CD4-positive, alpha-beta memory T cell (primary cell): ENCODE results near the gene SLC2A1. TPM values are rescaled to one million over a fixed set of nuclear protein-coding genes. Genes with fewer than 3 reads are reported as not detected.

ENCODE experiments used
- CTCF ChIA-PET: fragments of 350-600 bp; sonication (Branson Sonifier 250); formaldehyde crosslinking; loops from one replicate; lab custom pipeline; 2021; ENCODE audit warnings: inconsistent platforms; ENCODE audit not compliant: partially characterized antibody; lab: Charles Lee
- POLR2A ChIA-PET: fragments of 350-600 bp; sonication (Branson Sonifier 250); formaldehyde crosslinking; loops from one replicate; lab custom pipeline; 2021; ENCODE audit not compliant: partially characterized antibody; lab: Charles Lee
- DNase-seq, 5 donors: peaks; one replicate each; pipeline versions ENCODE4 v3.0.0 to v3.0.0-alpha.2; 2020 to 2022; ENCODE audit warnings: mixed read lengths in 1 of 5
- H3K27ac ChIP-seq: one replicate; pipeline ENCODE4 v1.7.0; 2013; ENCODE audit warnings: low read depth, low read length
- H3K27me3 ChIP-seq: 2 replicates; pipeline ENCODE4 v1.7.0; 2013; ENCODE audit warnings: mild to moderate bottlenecking, low read length, moderate library complexity; ENCODE audit not compliant: insufficient read depth
- H3K36me3 ChIP-seq: 2 replicates; pipeline ENCODE4 v1.7.0; 2013; ENCODE audit warnings: mild to moderate bottlenecking, low read length, moderate library complexity; ENCODE audit not compliant: insufficient read depth
- H3K4me1 ChIP-seq: 2 replicates; pipeline ENCODE4 v1.7.0; 2013; ENCODE audit warnings: mild to moderate bottlenecking, low read length, moderate library complexity; ENCODE audit not compliant: insufficient read depth
- H3K4me3 ChIP-seq, 2 donors: one replicate each; pipeline ENCODE4 v1.7.0; 2013; ENCODE audit warnings: low read length in 2 of 2, mild to moderate bottlenecking in 1 of 2
- H3K9me3 ChIP-seq, 2 donors: one replicate each; pipeline ENCODE4 v1.7.0; 2013; ENCODE audit warnings: low read length in 2 of 2, control low read depth in 1 of 2; ENCODE audit not compliant: control insufficient read depth in 1 of 2
- H3K27ac Mint-ChIP-seq, 7 donors: one replicate each; pipeline ENCODE4 v1.8.0; 2020 to 2021; ENCODE audit warnings: mixed read lengths in 7 of 7, mild to moderate bottlenecking in 6 of 7, inconsistent platforms in 3 of 7, moderate library complexity in 3 of 7
- H3K27me3 Mint-ChIP-seq, 2 donors: one replicate each; pipeline ENCODE4 v1.8.0; 2020 to 2021; ENCODE audit warnings: mixed read lengths in 2 of 2
- H3K36me3 Mint-ChIP-seq, 2 donors: one replicate each; pipeline ENCODE4 v1.8.0; 2020 to 2021; ENCODE audit warnings: mixed read lengths in 2 of 2, inconsistent platforms in 1 of 2, mild to moderate bottlenecking in 1 of 2
- H3K4me1 Mint-ChIP-seq, 4 donors: one replicate each; pipeline ENCODE4 v1.8.0; 2020 to 2021; ENCODE audit warnings: mixed read lengths in 4 of 4, mild to moderate bottlenecking in 1 of 4
- H3K4me3 Mint-ChIP-seq, 8 donors: one replicate each; pipeline ENCODE4 v1.8.0; 2020 to 2021; ENCODE audit warnings: mixed read lengths in 8 of 8, mild to moderate bottlenecking in 7 of 8, moderate library complexity in 6 of 8, inconsistent platforms in 3 of 8
- H3K9me3 Mint-ChIP-seq, 8 donors: one replicate each; pipeline ENCODE4 v1.8.0; 2020 to 2021; ENCODE audit warnings: mixed read lengths in 8 of 8, mild to moderate bottlenecking in 5 of 8, inconsistent platforms in 3 of 8, moderate library complexity in 1 of 8
- intact Hi-C: fragments of 100-400 bp; cut with micrococcal nuclease; formaldehyde crosslinking; loops from one replicate; pipeline ENCODE4 v1.15.1; 2023
- polyA plus RNA-seq, 2 donors: library from polyadenylated mRNA; unstranded; fragments of 300-500 nt; fragmentation: Illumina TruSeq; gene quantifications; one replicate each; pipeline ENCODE4 v1.2.3, GENCODE V29; 2021
- total RNA-seq, 2 experiments: library from RNA; stranded (reverse); gene quantifications; one replicate each; pipeline ENCODE4 v1.2.3, GENCODE V29; 2021

The SLC2A1 gene
- total and polyA plus RNA-seq, 4 experiments from 2014 or later: 22.7 to 58.4 (median 43.7) TPM

DNA sequence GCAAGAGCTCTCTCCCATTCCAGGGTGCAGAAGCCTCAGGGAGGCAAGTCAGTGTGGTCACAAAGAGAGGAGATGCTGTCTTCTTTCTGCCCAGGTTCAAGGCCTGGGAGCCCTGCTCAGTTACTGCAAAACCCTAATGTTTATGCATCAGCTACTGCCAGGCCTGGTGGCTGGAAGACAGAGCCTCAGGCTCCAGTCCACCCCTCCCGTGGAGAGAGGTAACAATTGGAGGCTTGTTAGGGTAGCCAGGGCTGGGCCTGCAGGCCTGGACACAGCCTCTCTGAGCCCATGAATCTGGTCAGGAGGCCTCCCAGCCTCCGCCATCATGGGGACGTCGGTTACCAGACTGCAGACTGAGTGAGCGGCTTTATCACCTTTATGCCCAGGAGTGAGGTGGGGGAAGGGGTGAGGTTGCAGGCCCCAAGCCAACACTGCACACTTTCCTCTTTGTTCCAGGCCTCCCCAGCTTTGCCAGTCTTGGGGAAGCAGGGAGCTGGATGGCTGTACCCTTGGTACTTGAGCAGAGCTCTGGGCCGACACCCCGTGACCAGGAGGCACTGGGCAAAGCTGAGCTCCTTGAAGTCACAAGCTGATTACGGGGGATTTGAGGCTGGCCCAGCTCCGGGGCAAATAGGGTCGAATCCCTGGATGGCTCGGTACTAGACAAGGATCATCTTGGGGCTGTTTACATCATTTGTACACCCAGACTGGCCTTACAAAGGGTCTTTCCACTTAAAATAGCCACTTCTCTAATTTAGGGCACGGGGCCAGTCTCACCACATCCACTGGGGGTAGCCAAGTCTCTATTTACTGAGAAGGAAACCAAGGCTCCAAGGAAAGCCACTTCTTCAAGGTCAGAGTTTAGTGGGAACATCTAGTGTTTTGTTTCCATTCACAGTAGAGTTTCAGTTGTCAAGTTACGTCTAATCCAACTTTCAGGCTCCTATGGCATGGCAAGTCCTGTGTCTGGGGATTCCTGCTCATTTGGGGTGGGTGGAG, 5.2 kb downstream of the SLC2A1 start:
- H3K4me3 Mint-ChIP-seq: peak overlapping the region in 7 of 8 donors; percentile 17 to 72 (median 57)
- no peak for DNase-seq

DNA sequence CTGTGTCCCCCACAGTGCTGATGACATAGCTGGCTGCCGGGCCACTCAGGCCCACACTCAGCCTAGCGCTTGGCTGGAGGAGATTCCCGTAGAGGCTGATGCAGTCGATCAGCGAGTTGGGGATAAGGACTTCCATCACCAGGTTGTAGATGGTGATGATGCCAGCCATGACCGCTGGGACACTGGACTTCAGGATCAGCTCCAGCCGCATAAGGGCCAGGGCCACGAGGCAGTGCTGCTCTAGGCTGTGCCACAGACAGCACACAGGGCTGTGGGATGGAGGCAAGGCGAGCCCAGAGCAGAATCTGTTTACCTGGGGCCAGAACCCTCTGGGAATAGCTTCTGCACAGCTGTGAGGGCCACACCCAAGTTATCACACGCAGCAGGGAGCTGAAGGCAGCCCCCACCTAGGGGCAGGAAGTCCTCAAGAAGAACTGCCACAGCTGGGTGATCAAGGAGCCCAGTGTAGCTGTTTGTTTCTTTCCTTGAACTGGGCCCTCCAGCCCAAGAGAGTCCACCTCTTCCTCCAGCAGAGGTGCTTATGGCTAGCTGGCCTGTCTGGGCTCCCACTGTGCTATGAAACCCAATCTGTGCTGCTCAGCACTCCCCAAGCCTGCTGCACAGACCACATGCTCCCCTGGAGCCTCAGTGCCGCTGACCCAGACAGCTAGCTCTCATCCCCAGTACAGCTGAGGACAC, 6.2 kb downstream of the SLC2A1 start:
- Histone ChIP-seq H3K4me1 (peaks cover 93% of the 10 kb centered on the region), H3K27me3 (no peaks in the 10 kb centered on the region), H3K27ac (peak overlapping the region; percentile 50), H3K36me3 (peaks cover 5% of the 10 kb centered on the region), H3K4me3 (peak overlapping the region; percentile 1 to 38), H3K9me3 (no peaks in the 10 kb centered on the region)
- Mint-ChIP-seq H3K27me3 (no peaks in the 10 kb centered on the region), H3K27ac (peak overlapping the region; percentile 52 to 97 (median 70)), H3K4me1 (peaks cover 60 to 94% (median 83%) of the 10 kb centered on the region in 4 donors), H3K9me3 (no peaks in the 10 kb centered on the region), H3K4me3 (peak overlapping the region; percentile 36 to 72 (median 62)), H3K36me3 (peaks cover 13 to 22% of the 10 kb centered on the region in 2 donors)
- DNase-seq: peak in 3 of 5 donors; percentile 32 to 47 (median 37)
- intact Hi-C loops: no loop called here
- POLR2A ChIA-PET: interaction anchor here (0.8 to 23.8 kb wide), 9 partner anchors 10 to 121 kb away, joined by 3 to 555 read pairs (median 5); no protein-coding TSS in a partner anchor
- CTCF ChIA-PET: interaction anchor here (0.6 to 5.9 kb wide), 14 partner anchors 9 to 121 kb away, joined by 3 to 42 read pairs (median 4); no protein-coding TSS in a partner anchor

More for the DNA sequence above, 5.2 kb downstream of the SLC2A1 start:
- peak overlapping the region; percentile 50 for H3K27ac ChIP-seq
- POLR2A ChIA-PET: interaction anchor here (0.5 to 23.8 kb wide), 6 partner anchors 12 to 120 kb away, joined by 3 to 555 read pairs (median 6); no protein-coding TSS in a partner anchor
- Mint-ChIP-seq H3K4me1 (peaks cover 57 to 88% (median 74%) of the 10 kb centered on the region in 4 donors), H3K27ac (peak overlapping the region; percentile 51 to 97 (median 68)), H3K36me3 (peaks cover 13 to 20% of the 10 kb centered on the region in 2 donors), H3K9me3 (no peaks in the 10 kb centered on the region), H3K27me3 (no peaks in the 10 kb centered on the region)
- peak overlapping the region in 1 of 2 donors; percentile 38 for H3K4me3 ChIP-seq
- no peaks in the 10 kb centered on the region for H3K9me3 ChIP-seq
- H3K36me3 ChIP-seq: peaks cover 5% of the 10 kb centered on the region
- peaks cover 84% of the 10 kb centered on the region for H3K4me1 ChIP-seq
- CTCF ChIA-PET: interaction anchor here (0.6 to 5.9 kb wide), 12 partner anchors 10 to 120 kb away, joined by 3 to 42 read pairs (median 4); no protein-coding TSS in a partner anchor
- intact Hi-C loops: no loop called here
- H3K27me3 ChIP-seq: no peaks in the 10 kb centered on the region

DNA sequence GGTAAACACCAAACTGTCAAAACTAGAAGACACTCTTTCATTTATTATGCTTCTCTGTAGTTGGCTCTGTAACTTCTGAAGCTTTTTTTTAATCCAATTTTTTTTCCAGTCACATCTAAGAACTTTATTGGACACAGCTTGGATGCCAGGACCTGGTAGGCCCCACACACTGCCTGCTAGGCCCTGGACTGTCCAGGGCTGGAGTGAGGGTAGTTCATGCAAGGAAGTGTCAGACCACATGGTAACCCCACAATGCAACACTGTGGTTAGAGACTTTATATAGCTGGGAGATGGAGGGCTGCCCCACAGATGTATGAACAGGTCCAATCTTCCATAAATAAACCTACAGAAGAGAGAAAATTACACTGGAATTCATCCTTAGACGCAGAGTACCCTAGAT, 7.1 kb downstream of the SLC2A1 start:
- Histone ChIP-seq H3K4me1 (peaks cover 93% of the 10 kb centered on the region), H3K9me3 (no peaks in the 10 kb centered on the region), H3K27ac (peak overlapping the region; percentile 34), H3K36me3 (peaks cover 5% of the 10 kb centered on the region), H3K4me3 (no peak overlapping the region), H3K27me3 (no peaks in the 10 kb centered on the region)
- POLR2A ChIA-PET: interaction anchor here (1.2 to 23.8 kb wide), 5 partner anchors 0 to 122 kb away, joined by 5 to 555 read pairs (median 46); partner anchors contain the start of gene SLC2A1
- Mint-ChIP-seq H3K4me3 (peak overlapping the region; percentile 39 to 72 (median 64)), H3K4me1 (peaks cover 63 to 94% (median 83%) of the 10 kb centered on the region in 4 donors), H3K27ac (peak overlapping the region; percentile 54 to 97 (median 70)), H3K27me3 (no peaks in the 10 kb centered on the region), H3K9me3 (no peaks in the 10 kb centered on the region), H3K36me3 (peaks cover 13 to 15% of the 10 kb centered on the region in 2 donors)
- intact Hi-C loops: no loop called here
- DNase-seq: no peak
- CTCF ChIA-PET: interaction anchor here (0.7 to 5.9 kb wide), 5 partner anchors 10 to 122 kb away, joined by 3 to 42 read pairs (median 4); no protein-coding TSS in a partner anchor

- no peak for DNase-seq
- ChIA-PET POLR2A (interaction anchor here (1.2 to 23.8 kb wide), 4 partner anchors 2 to 123 kb away, joined by 4 to 555 read pairs (median 280); partner anchors contain the start of gene SLC2A1), CTCF (interaction anchor here (0.9 to 1.1 kb wide), 4 partner anchors 14 to 124 kb away, joined by 3 to 5 read pairs (median 3); no protein-coding TSS in a partner anchor)
- no peak overlapping the region for H3K4me3 ChIP-seq
- Mint-ChIP-seq H3K9me3 (no peaks in the 10 kb centered on the region), H3K36me3 (peaks cover 13 to 18% of the 10 kb centered on the region in 2 donors), H3K27ac (peak overlapping the region in 6 of 7 donors; percentile 3 to 83 (median 67)), H3K4me1 (peaks cover 66 to 98% (median 86%) of the 10 kb centered on the region in 4 donors), H3K4me3 (peak overlapping the region in 7 of 8 donors; percentile 19 to 75 (median 44)), H3K27me3 (no peaks in the 10 kb centered on the region)
- no peaks in the 10 kb centered on the region for H3K9me3 ChIP-seq
- H3K4me1 ChIP-seq: peaks cover 95% of the 10 kb centered on the region
- H3K27me3 ChIP-seq: no peaks in the 10 kb centered on the region
- intact Hi-C loops: no loop called here
- peaks cover 5% of the 10 kb centered on the region for H3K36me3 ChIP-seq
- no peak overlapping the region for H3K27ac ChIP-seq
Measured at GRCh38 chr1:42950116-42950481, 8.6 kb downstream of the SLC2A1 start.

DNA sequence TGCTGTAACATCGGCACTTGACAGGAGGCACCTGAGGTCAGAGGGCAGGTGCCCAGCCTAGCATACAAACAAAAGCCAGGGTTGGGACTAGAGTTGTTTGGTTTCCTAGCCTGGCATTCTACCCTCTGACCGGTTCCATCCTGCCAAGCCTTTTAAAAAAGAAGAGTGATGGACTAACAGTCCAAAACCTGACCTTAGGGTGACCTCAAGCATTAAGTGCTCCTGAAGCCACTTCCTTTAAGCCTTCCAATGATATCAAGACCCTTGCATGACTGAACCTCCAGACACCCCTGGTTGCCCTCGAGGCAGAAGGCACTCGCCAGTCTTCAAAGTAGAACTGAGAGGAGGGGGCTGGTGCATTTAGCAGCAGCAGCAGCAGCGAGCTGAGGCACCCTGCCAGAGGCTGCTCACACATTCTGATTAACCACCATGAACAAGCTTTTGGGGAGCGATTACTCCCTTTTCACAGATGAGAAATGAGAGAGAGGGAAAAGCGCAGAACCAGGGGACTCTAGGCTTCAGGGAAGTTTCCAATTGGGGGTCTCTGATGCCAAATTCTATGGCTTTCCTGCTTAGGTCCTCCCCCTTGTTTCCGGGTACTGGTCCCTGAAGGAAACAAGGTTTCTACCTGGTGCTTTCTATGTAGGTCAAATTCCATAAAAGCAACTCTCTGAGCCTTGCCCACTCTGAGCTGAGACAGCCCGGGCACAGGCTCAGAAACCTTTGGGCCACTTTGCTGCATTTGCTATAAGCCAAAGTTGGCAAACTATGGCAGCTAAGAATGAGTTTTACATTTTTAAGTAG, 9.2 kb downstream of the SLC2A1 start:
- CTCF ChIA-PET: interaction anchor here (0.9 to 1.3 kb wide), 5 partner anchors 13 to 124 kb away, joined by 3 to 5 read pairs (median 3); no protein-coding TSS in a partner anchor
- Mint-ChIP-seq H3K36me3 (peaks cover 11 to 20% of the 10 kb centered on the region in 2 donors), H3K4me1 (peaks cover 68 to 98% (median 86%) of the 10 kb centered on the region in 4 donors), H3K9me3 (no peaks in the 10 kb centered on the region), H3K4me3 (peak overlapping the region in 7 of 8 donors; percentile 17 to 75 (median 59)), H3K27me3 (no peaks in the 10 kb centered on the region), H3K27ac (peak overlapping the region; percentile 32 to 73 (median 60))
- no peak overlapping the region for H3K4me3 ChIP-seq
- no peak for DNase-seq
- POLR2A ChIA-PET: interaction anchor here (1.4 to 23.8 kb wide), 3 partner anchors 3 to 25 kb away, joined by 4 to 555 read pairs (median 555); partner anchors contain the start of gene SLC2A1
- H3K27me3 ChIP-seq: no peaks in the 10 kb centered on the region
- H3K9me3 ChIP-seq: no peaks in the 10 kb centered on the region
- peaks cover 95% of the 10 kb centered on the region for H3K4me1 ChIP-seq
- intact Hi-C loops: no loop called here
- peak overlapping the region; percentile 7 for H3K27ac ChIP-seq
- peaks cover under 1% of the 10 kb centered on the region for H3K36me3 ChIP-seq
